ENCODE results near the gene TM2D3.

The TM2D3 gene

DNA sequence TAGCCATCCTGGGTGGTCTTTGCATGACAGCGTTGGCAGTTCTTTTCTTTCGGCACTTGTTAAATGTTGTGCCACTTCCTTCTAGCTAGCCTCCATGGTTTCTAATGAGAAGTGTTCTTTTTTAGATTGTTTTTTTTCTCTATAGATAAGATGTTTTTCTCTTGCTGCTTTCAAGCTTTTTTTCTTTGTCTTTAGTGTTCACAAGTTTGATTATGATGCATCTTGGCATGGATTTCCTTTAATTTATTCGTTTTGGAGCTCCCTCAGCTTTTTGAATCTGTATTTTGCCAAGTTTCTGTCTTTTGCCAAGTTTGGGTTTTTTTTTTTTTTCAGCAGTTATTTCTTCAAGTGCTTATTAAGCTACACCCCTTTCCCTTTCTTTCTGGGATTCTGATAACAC, 53.1 kb downstream of the TM2D3 start:
- DNase-seq: no peak

- DNase-seq: no peak
Observed at GRCh38 chr15:101597360-101597928, 54.7 kb downstream of the TM2D3 start.

DNA sequence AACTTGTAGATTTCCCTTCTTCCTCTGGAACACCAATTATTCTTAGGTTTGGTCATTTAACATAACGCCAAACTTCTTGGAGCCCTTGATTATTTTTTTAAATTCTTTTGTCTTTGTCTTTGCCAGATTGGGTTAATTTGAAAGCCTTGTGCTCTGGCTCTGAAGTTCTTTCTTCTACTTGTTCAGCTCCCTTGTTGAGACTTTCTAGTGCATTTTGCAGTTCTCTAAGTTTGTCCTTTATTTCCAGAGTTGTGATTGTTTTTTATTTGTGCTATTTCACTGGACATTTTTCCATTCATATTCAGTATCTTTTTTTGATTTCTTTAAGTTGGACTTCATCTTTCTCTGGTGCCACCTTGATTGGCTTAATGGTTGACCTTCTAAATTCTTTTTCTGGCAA, 55.5 kb downstream of the TM2D3 start:
- DNase-seq: no peak
